ENCODE data around the gene SCD5. TPM values are rescaled to one million over a fixed set of nuclear protein-coding genes. Genes with fewer than 3 reads are reported as not detected.
A peak's percentile ranks its signal among the peaks of the same experiment; 100 is the strongest.

SCD5 gene
- total RNA-seq, 2 donors from 2014 or later = 9.7 to 14.0 TPM

DNA sequence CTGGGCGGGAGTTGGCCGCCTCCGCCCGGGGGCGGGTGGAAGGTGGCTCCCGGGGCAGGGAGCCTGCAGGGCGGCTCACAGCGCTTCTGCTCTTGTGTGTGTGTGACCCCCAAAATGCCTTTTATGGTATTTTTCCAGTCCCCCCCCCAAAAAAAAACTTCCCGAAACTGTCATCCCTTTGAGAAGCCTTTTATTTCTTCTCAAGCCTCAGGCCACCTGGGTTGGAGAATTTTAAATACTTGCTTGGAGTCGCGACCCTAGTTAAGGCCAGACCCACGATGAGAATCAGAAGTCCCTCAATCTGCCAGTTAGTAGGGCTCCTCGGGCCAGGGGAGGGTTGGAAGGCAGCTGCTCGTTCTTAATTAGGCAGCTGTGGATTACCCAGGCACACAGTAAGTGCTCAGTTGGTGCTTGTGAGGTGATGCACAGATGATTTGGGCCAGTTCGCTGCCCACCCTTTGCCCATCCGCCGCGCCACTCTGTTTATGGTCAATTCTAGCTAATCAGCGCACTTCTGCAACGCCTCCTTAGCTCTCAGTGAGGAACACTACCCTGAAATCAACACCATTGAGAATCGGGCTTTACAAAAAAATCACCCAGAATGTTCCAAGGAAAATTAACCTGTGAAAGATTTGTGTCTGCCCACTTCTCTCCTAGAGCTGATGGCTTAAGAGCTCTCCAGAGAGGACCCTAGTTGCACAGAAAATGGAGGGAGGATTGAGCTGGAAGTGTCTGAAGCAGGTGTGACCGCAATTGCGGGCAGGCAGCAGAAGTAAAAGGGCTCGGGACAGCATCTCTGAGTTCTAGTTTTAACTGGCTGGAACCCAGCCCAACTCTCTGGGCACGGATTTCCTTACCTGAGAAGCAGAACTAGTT, 648 bp upstream of the SCD5 start:
- Histone ChIP-seq H3K4me3 (peak overlapping the region; percentile 59 to 76), H3K9me3 (no peaks in the 10 kb centered on the region), H3K27me3 (no peaks in the 10 kb centered on the region), H3K36me3 (no peaks in the 10 kb centered on the region), H3K27ac (peak overlapping the region; percentile 29 to 64), H3K4me1 (peaks cover 0 to 18% of the 10 kb centered on the region in 2 donors)
- peak; percentile 53 for DNase-seq (ENCODE audit: low spot score)
- TF ChIP-seq, protein P1, sequence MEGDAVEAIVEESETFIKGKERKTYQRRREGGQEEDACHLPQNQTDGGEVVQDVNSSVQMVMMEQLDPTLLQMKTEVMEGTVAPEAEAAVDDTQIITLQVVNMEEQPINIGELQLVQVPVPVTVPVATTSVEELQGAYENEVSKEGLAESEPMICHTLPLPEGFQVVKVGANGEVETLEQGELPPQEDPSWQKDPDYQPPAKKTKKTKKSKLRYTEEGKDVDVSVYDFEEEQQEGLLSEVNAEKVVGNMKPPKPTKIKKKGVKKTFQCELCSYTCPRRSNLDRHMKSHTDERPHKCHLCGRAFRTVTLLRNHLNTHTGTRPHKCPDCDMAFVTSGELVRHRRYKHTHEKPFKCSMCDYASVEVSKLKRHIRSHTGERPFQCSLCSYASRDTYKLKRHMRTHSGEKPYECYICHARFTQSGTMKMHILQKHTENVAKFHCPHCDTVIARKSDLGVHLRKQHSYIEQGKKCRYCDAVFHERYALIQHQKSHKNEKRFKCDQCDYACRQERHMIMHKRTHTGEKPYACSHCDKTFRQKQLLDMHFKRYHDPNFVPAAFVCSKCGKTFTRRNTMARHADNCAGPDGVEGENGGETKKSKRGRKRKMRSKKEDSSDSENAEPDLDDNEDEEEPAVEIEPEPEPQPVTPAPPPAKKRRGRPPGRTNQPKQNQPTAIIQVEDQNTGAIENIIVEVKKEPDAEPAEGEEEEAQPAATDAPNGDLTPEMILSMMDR (IDR thresholded peaks at IDR 0.05) = no peak

DNA sequence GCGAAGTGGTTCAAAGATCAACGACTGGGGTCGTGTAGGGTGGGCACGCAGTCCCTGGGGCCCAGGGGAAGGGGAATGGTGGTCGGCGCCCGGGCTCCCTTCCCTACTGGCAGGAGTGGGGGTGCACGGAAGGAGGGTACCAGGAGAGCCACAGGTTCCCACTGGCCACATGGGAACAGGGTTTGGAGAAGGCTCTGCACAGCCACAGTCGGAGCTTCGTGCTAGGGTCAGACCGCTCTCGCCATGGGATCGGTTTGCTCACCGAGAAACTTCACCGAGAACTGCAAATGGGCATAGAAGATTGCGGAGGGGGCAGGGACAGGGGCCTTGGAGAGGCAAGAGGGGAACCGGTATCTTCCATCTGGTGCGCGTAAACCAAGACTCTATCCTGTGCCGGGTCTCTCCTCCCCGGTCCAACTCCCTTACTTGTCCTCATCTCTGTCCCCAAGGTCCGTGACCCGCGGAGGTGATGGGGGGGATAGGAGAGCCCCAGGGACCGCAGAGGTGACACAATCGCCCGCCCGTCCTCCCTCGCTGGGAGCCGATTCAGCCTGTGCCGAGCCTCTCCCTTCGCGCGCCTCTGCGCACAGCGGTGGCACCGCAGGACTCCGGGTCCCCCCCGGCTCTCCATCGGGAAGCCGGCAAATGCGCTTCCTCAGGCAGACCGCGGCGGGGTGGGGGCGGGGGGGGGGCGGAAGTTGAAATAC, 1.0 kb downstream of the SCD5 start:
- Histone ChIP-seq H3K27me3 (no peaks in the 10 kb centered on the region), H3K4me3 (peak overlapping the region; percentile 59 to 76), H3K4me1 (peaks cover 0 to 18% of the 10 kb centered on the region in 2 donors), H3K27ac (no peak overlapping the region), H3K36me3 (no peaks in the 10 kb centered on the region), H3K9me3 (no peaks in the 10 kb centered on the region)
- DNase-seq (ENCODE audit: low spot score) = peak; percentile 59
- TF ChIP-seq, protein P1 (IDR thresholded peaks at IDR 0.05) = no peak

DNA sequence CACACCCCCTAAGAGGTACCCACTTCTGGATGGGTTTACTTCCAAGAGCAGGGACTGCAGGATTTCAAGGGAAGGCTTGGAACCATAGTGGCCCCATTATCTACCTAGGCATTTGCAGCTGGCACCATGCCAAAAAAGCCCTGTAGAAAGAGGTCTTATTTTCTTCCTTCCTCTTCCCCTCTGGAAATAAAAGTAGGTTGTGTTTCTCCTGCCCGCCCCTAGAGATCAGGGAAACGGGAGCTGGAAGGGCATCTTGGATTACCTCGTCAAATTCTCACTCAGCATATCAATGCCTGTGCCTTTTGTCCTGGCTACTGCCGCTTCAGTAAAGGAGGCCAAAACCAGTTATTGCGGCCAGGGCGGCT, 1.6 kb downstream of the SCD5 start:
- Histone ChIP-seq H3K4me3 (peak overlapping the region; percentile 59 to 76), H3K4me1 (peaks cover 0 to 18% of the 10 kb centered on the region in 2 donors), H3K27ac (no peak overlapping the region), H3K27me3 (no peaks in the 10 kb centered on the region), H3K9me3 (no peaks in the 10 kb centered on the region), H3K36me3 (no peaks in the 10 kb centered on the region)
- DNase-seq (ENCODE audit: low spot score) = peak; percentile 53
- TF ChIP-seq, protein P1 (IDR thresholded peaks at IDR 0.05) = no peak

DNA sequence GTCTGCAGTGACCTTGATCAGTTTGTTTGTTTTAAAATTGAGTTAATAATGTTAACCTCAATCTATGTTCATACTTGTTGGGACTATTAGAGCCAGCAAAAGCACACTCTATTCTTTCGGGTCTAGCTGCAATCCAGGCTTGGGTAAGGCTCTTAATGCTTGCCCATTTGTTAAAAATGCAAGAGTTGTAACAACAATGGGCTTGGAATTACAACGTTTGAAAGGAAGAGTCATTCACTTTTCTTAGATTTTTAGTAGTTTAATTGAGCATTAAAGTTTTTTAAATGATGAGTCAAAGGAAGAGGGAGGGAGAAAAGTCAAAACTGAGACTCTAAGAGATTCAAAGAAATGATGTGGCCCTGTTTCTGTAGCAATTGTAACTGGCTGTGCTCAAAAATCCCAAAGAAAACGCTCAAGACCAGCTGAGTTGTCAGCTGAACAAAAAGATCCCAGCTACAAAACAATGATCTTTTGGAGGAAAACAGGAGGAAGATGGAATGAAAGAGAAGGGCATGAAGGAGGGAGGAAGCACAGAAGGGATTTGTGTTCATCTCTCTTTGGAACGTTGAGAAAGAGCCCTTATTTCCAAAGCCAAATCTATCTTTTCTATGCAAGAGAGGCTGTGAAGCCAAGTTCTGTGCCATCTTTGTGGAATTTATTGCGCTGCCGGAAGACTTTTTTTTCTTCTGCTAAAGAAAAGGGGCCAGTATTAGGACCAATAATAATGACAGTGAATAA, 5.5 kb downstream of the SCD5 start:
- no peak for DNase-seq (ENCODE audit: low spot score)
- no peak overlapping the region for H3K27ac ChIP-seq
- peaks cover 0 to 9% of the 10 kb centered on the region in 2 donors for H3K4me1 ChIP-seq

DNA sequence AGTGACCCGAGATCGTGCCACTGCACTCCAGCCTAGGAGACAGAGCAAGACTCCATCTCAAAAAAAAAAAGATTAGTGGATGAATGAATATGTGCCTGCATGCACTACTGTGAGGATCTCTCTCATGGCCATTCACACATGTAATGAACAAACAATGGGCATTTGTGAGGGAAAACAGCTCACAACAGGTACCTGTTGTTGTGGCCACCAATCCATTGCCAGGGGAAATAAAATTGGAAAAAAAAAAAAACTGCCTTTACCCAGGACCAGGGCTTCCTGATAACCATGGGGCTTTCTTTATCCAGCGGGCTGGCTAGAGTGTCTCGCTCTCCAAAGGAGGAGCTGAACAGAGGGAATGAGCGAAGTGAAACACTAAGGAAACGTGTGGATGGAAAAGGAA, 7.4 kb downstream of the SCD5 start:
- no peaks in the 10 kb centered on the region for H3K4me1 ChIP-seq

More for the DNA sequence above, 5.5 kb downstream of the SCD5 start:
- Histone ChIP-seq H3K27me3 (no peaks in the 10 kb centered on the region), H3K36me3 (no peaks in the 10 kb centered on the region), H3K4me3 (no peak overlapping the region), H3K9me3 (no peaks in the 10 kb centered on the region)
- TF ChIP-seq, protein P1 (IDR thresholded peaks at IDR 0.05) = no peak

More for the DNA sequence above, 7.4 kb downstream of the SCD5 start:
- peak; percentile 9 for DNase-seq (ENCODE audit: low spot score)
- H3K9me3 ChIP-seq = no peaks in the 10 kb centered on the region
- H3K4me3 ChIP-seq = no peak overlapping the region
- no peak overlapping the region for H3K27ac ChIP-seq
- TF ChIP-seq, protein P1 (IDR thresholded peaks at IDR 0.05) = no peak
- H3K36me3 ChIP-seq = no peaks in the 10 kb centered on the region
- no peaks in the 10 kb centered on the region for H3K27me3 ChIP-seq

All from right atrium auricular region (tissue), 2 donors.